NCI-H69 (cell line): ENCODE data around the gene ARID1B.

Experiments
- DNase-seq: peaks from one replicate; lab custom pipeline; 2025; lab: John Stamatoyannopoulos, UW

The ARID1B gene

GRCh38 chr6:157162766-157163433, 385.7 kb downstream of the ARID1B start:
- no peak for DNase-seq

GRCh38 chr6:157163434-157164159, 386.4 kb downstream of the ARID1B start:
- no peak for DNase-seq

- DNase-seq = no peak
These were observed 387.8 kb downstream of the ARID1B start for GRCh38 chr6:157164972-157165371.

- no peak for DNase-seq
These were observed 389.6 kb downstream of the ARID1B start for GRCh38 chr6:157166784-157167183.

- DNase-seq = no peak
These were observed 390.7 kb downstream of the ARID1B start for GRCh38 chr6:157167837-157168236.

GRCh38 chr6:157168471-157168870, 391.3 kb downstream of the ARID1B start:
- no peak for DNase-seq

GRCh38 chr6:157169226-157169625, 392.0 kb downstream of the ARID1B start:
- no peak for DNase-seq

GRCh38 chr6:157169656-157170055, 392.5 kb downstream of the ARID1B start:
- DNase-seq = no peak

- no peak for DNase-seq
These were observed 393.4 kb downstream of the ARID1B start for GRCh38 chr6:157170535-157170934.

- no peak for DNase-seq
These were observed 394.6 kb downstream of the ARID1B start for GRCh38 chr6:157171801-157172200.

- no peak for DNase-seq
These were observed 395.1 kb downstream of the ARID1B start for GRCh38 chr6:157172231-157172701.

- DNase-seq = no peak
These were observed 395.8 kb downstream of the ARID1B start for GRCh38 chr6:157172830-157173536.

GRCh38 chr6:157173776-157174175, 396.6 kb downstream of the ARID1B start:
- DNase-seq = no peak

GRCh38 chr6:157174731-157175130, 397.6 kb downstream of the ARID1B start:
- DNase-seq = no peak

GRCh38 chr6:157177731-157178336, 400.7 kb downstream of the ARID1B start:
- no peak for DNase-seq

- DNase-seq = peak; percentile 35
These were observed 404.5 kb downstream of the ARID1B start for GRCh38 chr6:157181649-157182048.

- no peak for DNase-seq
These were observed 405.5 kb downstream of the ARID1B start for GRCh38 chr6:157182503-157183264.

- peak; percentile 61 for DNase-seq
These were observed 407.2 kb downstream of the ARID1B start for GRCh38 chr6:157184202-157185015.

- DNase-seq = no peak
These were observed 408.0 kb downstream of the ARID1B start for GRCh38 chr6:157185171-157185570.

- peak; percentile 42 for DNase-seq
These were observed 408.8 kb downstream of the ARID1B start for GRCh38 chr6:157185986-157186385.

GRCh38 chr6:157186785-157187181, 409.6 kb downstream of the ARID1B start:
- DNase-seq = no peak
